Measurements from ENCODE around the gene TAS2R41. TPM values are rescaled to one million over a fixed set of nuclear protein-coding genes. Genes with fewer than 3 reads are reported as not detected.

TAS2R41 gene
- total RNA-seq, 4 donors from 2014 or later: not detected

GRCh38 chr7:143435266-143435665, 42.4 kb upstream of the TAS2R41 start:
- no peak for TF ChIP-seq CTCF (IDR thresholded peaks at IDR 0.05)
- no peak for TF ChIP-seq POLR2A (IDR thresholded peaks at IDR 0.05)
- no peak overlapping the region for H3K4me3 ChIP-seq
- H3K27ac ChIP-seq: no peak overlapping the region
- H3K27me3 ChIP-seq: no peaks in the 10 kb centered on the region
- H3K9me3 ChIP-seq: no peaks in the 10 kb centered on the region
- peaks cover 0 to 9% (median 0%) of the 10 kb centered on the region in 4 donors for H3K4me1 ChIP-seq
- no peak for DNase-seq
- no peaks in the 10 kb centered on the region for H3K36me3 ChIP-seq

- Histone ChIP-seq H3K27me3 (no peaks in the 10 kb centered on the region), H3K36me3 (no peaks in the 10 kb centered on the region), H3K27ac (no peak overlapping the region), H3K4me1 (peaks cover 0 to 9% (median 0%) of the 10 kb centered on the region in 4 donors), H3K9me3 (no peaks in the 10 kb centered on the region), H3K4me3 (no peak overlapping the region)
- no peak for TF ChIP-seq POLR2A (IDR thresholded peaks at IDR 0.05)
- no peak for TF ChIP-seq CTCF (IDR thresholded peaks at IDR 0.05)
- no peak for DNase-seq
These were observed 41.2 kb upstream of the TAS2R41 start for GRCh38 chr7:143436325-143436946.

- no peak overlapping the region for H3K27ac ChIP-seq
- H3K4me1 ChIP-seq: peaks cover 0 to 9% (median 0%) of the 10 kb centered on the region in 4 donors
- H3K4me3 ChIP-seq: no peak overlapping the region
- H3K27me3 ChIP-seq: no peaks in the 10 kb centered on the region
- DNase-seq: no peak
- TF ChIP-seq CTCF (IDR thresholded peaks at IDR 0.05): no peak
- H3K36me3 ChIP-seq: no peaks in the 10 kb centered on the region
- no peaks in the 10 kb centered on the region for H3K9me3 ChIP-seq
These were observed 40.1 kb upstream of the TAS2R41 start for GRCh38 chr7:143437578-143437977.

GRCh38 chr7:143439866-143440265, 37.8 kb upstream of the TAS2R41 start:
- no peak for DNase-seq
- no peak overlapping the region for H3K4me3 ChIP-seq
- no peak overlapping the region for H3K27ac ChIP-seq
- no peaks in the 10 kb centered on the region for H3K9me3 ChIP-seq
- H3K36me3 ChIP-seq: no peaks in the 10 kb centered on the region
- TF ChIP-seq POLR2A (IDR thresholded peaks at IDR 0.05): no peak
- TF ChIP-seq CTCF (IDR thresholded peaks at IDR 0.05): no peak
- no peaks in the 10 kb centered on the region for H3K27me3 ChIP-seq
- H3K4me1 ChIP-seq: peaks cover 0 to 9% (median 0%) of the 10 kb centered on the region in 4 donors

- Histone ChIP-seq H3K4me3 (no peak within 1 kb of the TSS), H3K36me3 (no peaks in the 10 kb centered on the region), H3K27me3 (no peaks in the 10 kb centered on the region), H3K27ac (no peak within 1 kb of the TSS), H3K9me3 (no peaks in the 10 kb centered on the region), H3K4me1 (no peaks in the 10 kb centered on the region)
- no peak for TF ChIP-seq POLR2A (IDR thresholded peaks at IDR 0.05)
- no peak for TF ChIP-seq CTCF (IDR thresholded peaks at IDR 0.05)
- DNase-seq: no peak
These were observed 34.5 kb upstream of the TAS2R41 start, which contains the start of gene TAS2R60 for GRCh38 chr7:143443153-143443552. TAS2R60 (plus strand) TSS chr7:143443453; CDS start chr7:143443453, 0 bp downstream.
